ENCODE measurements around the gene SLC22A23.

DNA sequence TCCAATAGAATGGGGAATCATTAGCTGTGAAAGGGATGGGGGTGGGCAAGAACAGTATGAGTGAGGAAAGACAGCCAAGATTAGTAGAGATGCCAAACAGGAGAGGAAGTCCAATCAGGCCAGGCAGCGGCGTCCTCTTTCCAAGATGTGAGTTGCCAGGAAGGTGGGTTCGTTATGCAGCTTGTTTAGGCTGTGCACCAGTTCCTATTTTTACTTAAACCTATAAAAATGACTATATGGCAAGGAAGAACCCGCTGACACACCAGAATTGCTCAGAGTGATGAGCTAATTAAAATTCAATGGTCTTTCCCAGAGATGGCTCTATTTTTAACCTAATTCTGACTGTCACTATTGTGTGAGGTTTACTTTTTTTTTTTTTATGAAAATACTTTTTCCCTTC lies 88.2 kb downstream of the SLC22A23 start:
- TF ChIP-seq, protein P1, sequence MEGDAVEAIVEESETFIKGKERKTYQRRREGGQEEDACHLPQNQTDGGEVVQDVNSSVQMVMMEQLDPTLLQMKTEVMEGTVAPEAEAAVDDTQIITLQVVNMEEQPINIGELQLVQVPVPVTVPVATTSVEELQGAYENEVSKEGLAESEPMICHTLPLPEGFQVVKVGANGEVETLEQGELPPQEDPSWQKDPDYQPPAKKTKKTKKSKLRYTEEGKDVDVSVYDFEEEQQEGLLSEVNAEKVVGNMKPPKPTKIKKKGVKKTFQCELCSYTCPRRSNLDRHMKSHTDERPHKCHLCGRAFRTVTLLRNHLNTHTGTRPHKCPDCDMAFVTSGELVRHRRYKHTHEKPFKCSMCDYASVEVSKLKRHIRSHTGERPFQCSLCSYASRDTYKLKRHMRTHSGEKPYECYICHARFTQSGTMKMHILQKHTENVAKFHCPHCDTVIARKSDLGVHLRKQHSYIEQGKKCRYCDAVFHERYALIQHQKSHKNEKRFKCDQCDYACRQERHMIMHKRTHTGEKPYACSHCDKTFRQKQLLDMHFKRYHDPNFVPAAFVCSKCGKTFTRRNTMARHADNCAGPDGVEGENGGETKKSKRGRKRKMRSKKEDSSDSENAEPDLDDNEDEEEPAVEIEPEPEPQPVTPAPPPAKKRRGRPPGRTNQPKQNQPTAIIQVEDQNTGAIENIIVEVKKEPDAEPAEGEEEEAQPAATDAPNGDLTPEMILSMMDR (IDR thresholded peaks at IDR 0.05; ENCODE audit: insufficient read depth, low read depth, low read length): no peak
- no peak for TF ChIP-seq EZH2 (IDR thresholded peaks at IDR 0.05; ENCODE audit: insufficient read depth, low read length)
